Esophagus muscularis mucosa (tissue), 4 donors: Measurements from ENCODE around the gene PDE4D. TPM values are rescaled to one million over a fixed set of nuclear protein-coding genes. Genes with fewer than 3 reads are reported as not detected.

Experiments used
- DNase-seq: peaks from one replicate; pipeline ENCODE4 v3.0.0-alpha.2; 2017; ENCODE audit errors: extremely low spot score
- H3K27ac ChIP-seq, 4 donors: fragments of 200-600 bp; sonication (generic); replicated peaks in 1 of 4; 1 replicate in 3 of 4; 2 replicates in 1 of 4; pipeline ENCODE4 v1.5.1; 2016 to 2019; ENCODE audit warnings: mild to moderate bottlenecking in 1 of 4
- H3K27me3 ChIP-seq, 4 donors: fragments of 200-600 bp; sonication (generic); one replicate each; pipeline versions ENCODE4 v1.5.1 to v1.6.0; 2016 to 2019
- H3K36me3 ChIP-seq, 4 donors: fragments of 200-600 bp; sonication (generic); one replicate each; pipeline ENCODE4 v1.5.1; 2016 to 2019
- H3K4me1 ChIP-seq, 4 donors: fragments of 200-600 bp; sonication (generic); one replicate each; pipeline ENCODE4 v1.5.1; 2016 to 2019
- H3K4me3 ChIP-seq, 4 donors: fragments of 200-600 bp; sonication (generic); 1 replicate in 2 of 4; 2 replicates in 2 of 4; pipeline ENCODE4 v1.5.1; 2016 to 2019; ENCODE audit warnings: mild to moderate bottlenecking in 4 of 4, moderate library complexity in 1 of 4
- H3K9me3 ChIP-seq, 4 donors: fragments of 200-600 bp; sonication (generic); 1 replicate in 3 of 4; 2 replicates in 1 of 4; pipeline ENCODE4 v1.5.1; 2016 to 2019
- CTCF ChIP-seq, 3 experiments: fragments of 200-600 bp in 2 of 3; fragments of 450-650 bp in 1 of 3; sonication (generic) in 2 of 3; IDR thresholded peaks; one replicate each; pipeline ENCODE4 v1.5.1; 2017 to 2019; ENCODE audit warnings: antibody characterized with exemption in 3 of 3, mild to moderate bottlenecking in 2 of 3, moderate library complexity in 1 of 3
- EP300 ChIP-seq: sonication (generic); formaldehyde crosslinking; IDR thresholded peaks from one replicate; pipeline ENCODE4 v1.6.1; 2017; ENCODE audit warnings: antibody characterized with exemption
- POLR2A ChIP-seq: fragments of 450-650 bp; IDR thresholded peaks from one replicate; pipeline ENCODE4 v1.6.1; 2017; ENCODE audit warnings: antibody characterized with exemption, moderate library complexity, mild to moderate bottlenecking, low read depth
- POLR2AphosphoS5 ChIP-seq, 2 donors: sonication (generic); formaldehyde crosslinking; IDR thresholded peaks; one replicate each; pipeline ENCODE4 v1.6.1; 2017; ENCODE audit warnings: antibody characterized with exemption in 2 of 2
- WGBS: methylation state at CpG from one replicate; pipeline ENCODE4 v1.1.5; 2018; 5-methylcytosine and 5-hydroxymethylcytosine counted together
- intact Hi-C: fragments of 100-400 bp; cut with DNase I; formaldehyde crosslinking; loops from one replicate; pipeline ENCODE4 v1.15.1; 2023
- total RNA-seq, 4 donors: library from RNA; depleted of rRNA; stranded (reverse); fragments of >200 nt; gene quantifications; one replicate each; pipeline versions ENCODE4 v1.1.0 to v1.2.1, GENCODE V29; 2016

PDE4D gene
- total RNA-seq, 4 donors from 2014 or later, result 39.2 to 87.0 (median 50.2) TPM

- no peak for TF ChIP-seq POLR2A
- TF ChIP-seq POLR2AphosphoS5 (IDR thresholded peaks at IDR 0.05), result no peak
- no peak for TF ChIP-seq EP300
- peaks cover 0 to 14% (median 3%) of the 10 kb centered on the region in 4 donors for H3K36me3 ChIP-seq
- H3K4me3 ChIP-seq, result no peak overlapping the region
- DNase-seq, result no peak
- WGBS, result 27% methylated on average over 3 of the region's 3 CpGs
- H3K9me3 ChIP-seq, result no peaks in the 10 kb centered on the region
- no peaks in the 10 kb centered on the region for H3K27me3 ChIP-seq
- peak overlapping the region in 3 of 4 donors; percentile 7 to 63 (median 35) for H3K27ac ChIP-seq
- intact Hi-C loops, result no loop called here
- peaks cover 14 to 54% (median 52%) of the 10 kb centered on the region in 4 donors for H3K4me1 ChIP-seq
Observed at GRCh38 chr5:59209758-59210359, 683.7 kb downstream of the PDE4D start.

- peak overlapping the region; percentile 60 to 69 (median 64) for H3K27ac ChIP-seq
- intact Hi-C loops, result no loop called here
- peaks cover 0 to 6% (median 0%) of the 10 kb centered on the region in 4 donors for H3K36me3 ChIP-seq
- no peak for TF ChIP-seq CTCF (IDR thresholded peaks at IDR 0.05)
- TF ChIP-seq EP300, result no peak
- TF ChIP-seq POLR2A, result no peak
- no peaks in the 10 kb centered on the region for H3K27me3 ChIP-seq
- no peak for DNase-seq
- no peak overlapping the region for H3K4me3 ChIP-seq
- no peaks in the 10 kb centered on the region for H3K9me3 ChIP-seq
- H3K4me1 ChIP-seq, result peaks cover 16 to 60% (median 59%) of the 10 kb centered on the region in 4 donors
Observed at GRCh38 chr5:59208474-59208873, 685.1 kb downstream of the PDE4D start.

GRCh38 chr5:59207401-59207800 lies 686.1 kb downstream of the PDE4D start:
- H3K27ac ChIP-seq, result peak overlapping the region; percentile 60 to 69 (median 64)
- no peaks in the 10 kb centered on the region for H3K27me3 ChIP-seq
- DNase-seq, result no peak
- H3K9me3 ChIP-seq, result no peaks in the 10 kb centered on the region
- H3K36me3 ChIP-seq, result no peaks in the 10 kb centered on the region
- WGBS, result 67% methylated on average over 1 of the region's 1 CpG
- peaks cover 16 to 60% (median 59%) of the 10 kb centered on the region in 4 donors for H3K4me1 ChIP-seq
- intact Hi-C loops, result no loop called here
- no peak for TF ChIP-seq EP300
- no peak for TF ChIP-seq POLR2AphosphoS5 (IDR thresholded peaks at IDR 0.05)
- TF ChIP-seq CTCF (IDR thresholded peaks at IDR 0.05), result no peak
- TF ChIP-seq POLR2A, result no peak
- no peak overlapping the region for H3K4me3 ChIP-seq

- H3K9me3 ChIP-seq, result no peaks in the 10 kb centered on the region
- H3K27me3 ChIP-seq, result no peaks in the 10 kb centered on the region
- TF ChIP-seq POLR2A (no peak), POLR2AphosphoS5 (IDR thresholded peaks at IDR 0.05) (peak in 1 of 2 donors; percentile 15)
- DNase-seq, result no peak
- peaks cover 16 to 60% (median 59%) of the 10 kb centered on the region in 4 donors for H3K4me1 ChIP-seq
- no peak overlapping the region for H3K4me3 ChIP-seq
- H3K36me3 ChIP-seq, result no peaks in the 10 kb centered on the region
- 27% methylated on average over 1 of the region's 1 CpG for WGBS
- peak overlapping the region; percentile 60 to 69 (median 64) for H3K27ac ChIP-seq
- intact Hi-C loops, result no loop called here
Observed at GRCh38 chr5:59206132-59206581, 687.4 kb downstream of the PDE4D start.

GRCh38 chr5:59204114-59204897 lies 689.2 kb downstream of the PDE4D start:
- 82% methylated on average over 5 of the region's 5 CpGs for WGBS
- TF ChIP-seq CTCF (IDR thresholded peaks at IDR 0.05) (no peak), POLR2A (no peak), EP300 (no peak), POLR2AphosphoS5 (IDR thresholded peaks at IDR 0.05) (no peak)
- no peaks in the 10 kb centered on the region for H3K36me3 ChIP-seq
- DNase-seq, result no peak
- intact Hi-C loops, result no loop called here
- no peaks in the 10 kb centered on the region for H3K9me3 ChIP-seq
- H3K27me3 ChIP-seq, result no peaks in the 10 kb centered on the region
- H3K4me3 ChIP-seq, result no peak overlapping the region
- peak overlapping the region; percentile 60 to 69 (median 64) for H3K27ac ChIP-seq
- H3K4me1 ChIP-seq, result peaks cover 16 to 51% (median 49%) of the 10 kb centered on the region in 4 donors
